ENCODE data around the gene TRAF4.
"Not testable (repeated sequence)": the region's sequence is repeated elsewhere in the genome, so short reads cannot be mapped to it uniquely, and the experiment has no call there.

TRAF4 gene

GRCh38 chr17:28794846-28795441, 51.1 kb downstream of the TRAF4 start:
- not testable (repeated sequence) for DNase-seq

DNA sequence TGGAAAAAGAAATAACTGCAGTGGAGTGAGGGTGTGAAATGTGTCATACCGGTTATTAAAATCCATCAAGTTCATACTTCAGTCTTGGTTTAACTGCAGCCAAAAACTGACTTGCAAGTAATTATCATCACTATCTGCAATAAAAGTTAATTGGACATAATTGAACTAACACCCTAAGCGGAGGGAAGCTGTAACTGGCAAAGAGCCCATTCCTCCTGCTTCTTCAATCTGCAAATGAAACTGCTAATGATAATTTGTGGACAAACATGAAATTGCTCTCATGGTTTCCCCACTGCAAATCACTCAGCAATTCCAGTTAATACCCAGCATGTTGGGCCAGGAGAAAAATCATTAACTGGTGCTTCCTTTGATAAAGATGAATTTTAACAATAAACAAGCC, 52.3 kb downstream of the TRAF4 start:
- DNase-seq, result no peak

Measured in suppressor macrophage treated with lipopolysaccharide for 4 hours (primary cell).